SK-N-SH (cell line): ENCODE results near the gene QRFPR. TPM values are rescaled to one million over a fixed set of nuclear protein-coding genes. Genes with fewer than 3 reads are reported as not detected.
"Not testable (repeated sequence)": the region's sequence is repeated elsewhere in the genome, so short reads cannot be mapped to it uniquely, and the experiment has no call there.

Source experiments
- CTCF ChIA-PET: fragments of 300-600, 350-600 bp; formaldehyde crosslinking; extraction: SDS; loops from one replicate; lab custom pipeline; 2021; lab: Yijun Ruan, JAX
- POLR2A ChIA-PET: fragments of 350-600 bp; sonication (Branson Sonifier 250); formaldehyde crosslinking; extraction: SDS; loops from one replicate; lab custom pipeline; 2020; ENCODE audit warnings: antibody characterized with exemption, inconsistent platforms; lab: Yijun Ruan, JAX
- DNase-seq: peaks from one replicate; pipeline ENCODE4 v3.0.0; 2012
- H2AFZ ChIP-seq: fragments of 200-600 bp; sonication (generic); 2 replicates; pipeline ENCODE4 v1.8.1; 2016; ENCODE audit warnings: antibody characterized with exemption, mild to moderate bottlenecking, low read depth
- H3F3A ChIP-seq: fragments of 200-600 bp; sonication (generic); replicated peaks from 2 replicates; pipeline ENCODE3; 2016; ENCODE audit warnings: antibody characterized with exemption, mild to moderate bottlenecking; ENCODE audit not compliant: insufficient read depth
- H3K27ac ChIP-seq, 2 experiments: fragments of 200-500 bp in 1 of 2; fragments of 200-600 bp in 1 of 2; sonication (Bioruptor generic) in 1 of 2; sonication (generic), shearing (Covaris generic) in 1 of 2; 2 replicates each; pipeline versions ENCODE4 v1.5.1 to v1.6.1; 2014 to 2016; ENCODE audit warnings: low read depth in 2 of 2, inconsistent platforms in 1 of 2, low read length in 1 of 2, mild to moderate bottlenecking in 1 of 2, mixed read lengths in 1 of 2
- H3K27me3 ChIP-seq: fragments of 200-600 bp; sonication (generic), shearing (Covaris generic); 2 replicates; pipeline ENCODE4 v1.6.1; 2016; ENCODE audit warnings: mixed run types; ENCODE audit not compliant: insufficient read depth
- H3K36me3 ChIP-seq, 2 experiments: fragments of 200-500 bp in 1 of 2; fragments of 200-600 bp in 1 of 2; sonication (Bioruptor generic) in 1 of 2; sonication (generic) in 1 of 2; replicated peaks in 1 of 2; 2 replicates each; pipeline versions ENCODE3 to v1.5.1; 2014 to 2016; ENCODE audit warnings: low read length in 1 of 2, mild to moderate bottlenecking in 1 of 2; ENCODE audit not compliant: insufficient read depth in 2 of 2, control insufficient read depth in 1 of 2
- H3K4me1 ChIP-seq, 2 experiments: fragments of 200-500 bp in 1 of 2; fragments of 200-600 bp in 1 of 2; sonication (Bioruptor generic) in 1 of 2; sonication (generic), shearing (Covaris generic) in 1 of 2; 2 replicates each; pipeline versions ENCODE4 v1.5.1 to v1.6.1; 2014 to 2016; ENCODE audit warnings: low read depth in 1 of 2, low read length in 1 of 2, mixed run types in 1 of 2; ENCODE audit not compliant: insufficient read depth in 2 of 2, control insufficient read depth in 1 of 2
- H3K4me2 ChIP-seq: fragments of 200-600 bp; sonication (generic), shearing (Covaris generic); 2 replicates; pipeline ENCODE4 v1.6.1; 2017; ENCODE audit warnings: mixed run types
- H3K4me3 ChIP-seq, 2 experiments: fragments of 200-500 bp in 1 of 2; fragments of 200-600 bp in 1 of 2; sonication (Bioruptor generic) in 1 of 2; sonication (generic), shearing (Covaris generic) in 1 of 2; 2 replicates each; pipeline versions ENCODE4 v1.5.1 to v1.8.1; 2014 to 2016; ENCODE audit warnings: low read depth in 2 of 2, inconsistent platforms in 1 of 2, low read length in 1 of 2, mild to moderate bottlenecking in 1 of 2, mixed read lengths in 1 of 2, moderate library complexity in 1 of 2
- H3K79me2 ChIP-seq: fragments of 200-600 bp; sonication (generic); 2 replicates; pipeline ENCODE4 v1.8.1; 2017; ENCODE audit warnings: mild to moderate bottlenecking; ENCODE audit not compliant: insufficient read depth
- H3K9ac ChIP-seq: fragments of 200-600 bp; sonication (generic); 2 replicates; pipeline ENCODE4 v1.6.1; 2017; ENCODE audit warnings: mixed run types
- H3K9me2 ChIP-seq: fragments of 200-600 bp; sonication (generic); 2 replicates; pipeline ENCODE4 v1.6.1; 2017; ENCODE audit warnings: mixed run types
- H3K9me3 ChIP-seq: fragments of 200-600 bp; sonication (generic); 2 replicates; pipeline ENCODE4 v1.6.1; 2017; ENCODE audit warnings: mixed run types, mild to moderate bottlenecking, moderate library complexity
- H4K20me1 ChIP-seq: fragments of 200-600 bp; sonication (generic); 2 replicates; pipeline ENCODE4 v1.6.1; 2017; ENCODE audit warnings: mild to moderate bottlenecking, mixed run types; ENCODE audit not compliant: insufficient read depth
- CHD2 ChIP-seq: fragments of 150-350 bp; IDR thresholded peaks from 2 replicates; pipeline ENCODE4 v1.6.1; 2018; ENCODE audit warnings: low read length; ENCODE audit not compliant: partially characterized antibody
- ELF1 ChIP-seq: IDR thresholded peaks from 2 replicates; pipeline ENCODE4 v1.4.0; 2012
- EZH2phosphoT487 ChIP-seq: fragments of 200-600 bp; sonication (generic); IDR thresholded peaks from 2 replicates; pipeline ENCODE4 v1.6.1; 2017; ENCODE audit warnings: low read depth, mixed run types, mild to moderate bottlenecking, antibody characterized with exemption, moderate library complexity, borderline replicate concordance
- FOSL2 ChIP-seq: IDR thresholded peaks from 2 replicates; pipeline ENCODE4 v1.4.0; 2012; ENCODE audit warnings: low read depth, mild to moderate bottlenecking, moderate library complexity, borderline replicate concordance
- GATA2 ChIP-seq: sonication (generic); formaldehyde crosslinking; IDR thresholded peaks from 2 replicates; pipeline ENCODE4 v1.5.0; 2020; ENCODE audit warnings: mild to moderate bottlenecking, missing genetic modification reagents
- JUND ChIP-seq: IDR thresholded peaks from 2 replicates; pipeline ENCODE4 v1.4.0; 2012
- MXI1 ChIP-seq: IDR thresholded peaks from 2 replicates; pipeline ENCODE4 v1.6.1; 2012; ENCODE audit warnings: mild to moderate bottlenecking, low read depth, low read length, improper control_type of control experiment
- NFIC ChIP-seq: IDR thresholded peaks from 2 replicates; pipeline ENCODE4 v1.4.0; 2012; ENCODE audit warnings: borderline replicate concordance
- RAD21 ChIP-seq: IDR thresholded peaks from 2 replicates; pipeline ENCODE4 v1.6.1; 2012; ENCODE audit warnings: mild to moderate bottlenecking, low read length
- RFX5 ChIP-seq: IDR thresholded peaks from 2 replicates; pipeline ENCODE4 v1.6.1; 2012; ENCODE audit warnings: mild to moderate bottlenecking, improper control_type of control experiment, low read length
- TAF1 ChIP-seq: IDR thresholded peaks from 2 replicates; pipeline ENCODE4 v1.6.1; 2012; ENCODE audit warnings: low read depth, mild to moderate bottlenecking, low read length, moderate library complexity, borderline replicate concordance
- WGBS: methylation state at CpG from one replicate; pipeline ENCODE4 v1.1.6; 2017; ENCODE audit warnings: low lambda C conversion rate; 5-methylcytosine and 5-hydroxymethylcytosine counted together
- polyA plus RNA-seq, 3 experiments: library from polyadenylated mRNA; depleted of rRNA; stranded (reverse); fragments of >200 nt; gene quantifications; 2 replicates each; pipeline ENCODE4 v1.2.3, GENCODE V29; 2012
- TF ChIP-seq, protein P1 (sequence below): fragments of 200-600 bp; sonication (generic); IDR thresholded peaks from 2 replicates; pipeline ENCODE4 v1.6.1; 2017; ENCODE audit warnings: antibody characterized with exemption, mild to moderate bottlenecking, moderate library complexity
- TF ChIP-seq, protein P2 (sequence below): IDR thresholded peaks from 2 replicates; pipeline ENCODE4; 2012
- TF ChIP-seq, protein P3 (sequence below): IDR thresholded peaks from 2 replicates; pipeline ENCODE4 v1.6.1; 2012; ENCODE audit warnings: mild to moderate bottlenecking, low read depth, low read length, moderate library complexity
- TF ChIP-seq, protein P4 (sequence below): fragments of 150-350 bp; IDR thresholded peaks from 2 replicates; pipeline ENCODE4 v1.6.1; 2016; ENCODE audit warnings: mild to moderate bottlenecking, low read depth, low read length

QRFPR gene
- polyA plus RNA-seq, 1 of the 3 experiments (the other 2 are of a cell fraction): not detected

DNA sequence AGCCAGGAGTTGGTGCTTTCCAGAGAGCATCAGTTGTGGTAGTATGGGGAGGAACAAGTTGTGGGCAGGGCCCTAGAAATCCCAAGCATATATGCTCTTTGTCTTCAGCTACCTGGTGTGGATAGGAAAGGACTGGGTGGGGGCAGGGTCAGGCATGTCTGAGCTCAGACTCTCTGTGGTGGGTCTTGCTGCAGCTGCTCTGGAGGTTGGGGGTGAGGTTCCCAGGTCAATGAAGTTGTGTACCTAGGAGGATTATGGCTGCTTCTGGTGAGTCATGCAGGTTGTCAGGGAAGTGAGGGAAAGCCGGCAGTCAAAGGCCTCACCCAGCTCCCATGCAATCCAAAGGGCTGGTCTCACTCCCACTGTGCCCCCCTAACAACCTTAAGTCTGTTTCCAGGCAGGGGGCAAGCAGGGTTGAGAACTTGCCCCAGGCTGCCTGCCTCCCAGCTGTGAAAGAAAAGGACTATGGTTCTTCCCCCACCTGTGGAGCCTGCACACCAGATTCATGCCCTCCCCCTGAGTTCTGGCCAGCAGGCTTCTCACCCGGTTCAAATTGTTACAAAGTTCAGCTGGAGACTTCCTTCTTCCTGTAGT, 30.4 kb upstream of the QRFPR start:
- WGBS: 6% methylated on average over 2 of the region's 2 CpGs
- H3K27me3 ChIP-seq: no peaks in the 10 kb centered on the region
- no peak overlapping the region for H3K4me3 ChIP-seq
- POLR2A ChIA-PET: no interaction called here
- CTCF ChIA-PET: no interaction called here
- no peaks in the 10 kb centered on the region for H3F3A ChIP-seq
- no peaks in the 10 kb centered on the region for H3K79me2 ChIP-seq
- H4K20me1 ChIP-seq: no peaks in the 10 kb centered on the region
- no peak overlapping the region for H2AFZ ChIP-seq
- no peaks in the 10 kb centered on the region for H3K9me2 ChIP-seq
- H3K36me3 ChIP-seq: no peaks in the 10 kb centered on the region
- TF ChIP-seq, protein P1, sequence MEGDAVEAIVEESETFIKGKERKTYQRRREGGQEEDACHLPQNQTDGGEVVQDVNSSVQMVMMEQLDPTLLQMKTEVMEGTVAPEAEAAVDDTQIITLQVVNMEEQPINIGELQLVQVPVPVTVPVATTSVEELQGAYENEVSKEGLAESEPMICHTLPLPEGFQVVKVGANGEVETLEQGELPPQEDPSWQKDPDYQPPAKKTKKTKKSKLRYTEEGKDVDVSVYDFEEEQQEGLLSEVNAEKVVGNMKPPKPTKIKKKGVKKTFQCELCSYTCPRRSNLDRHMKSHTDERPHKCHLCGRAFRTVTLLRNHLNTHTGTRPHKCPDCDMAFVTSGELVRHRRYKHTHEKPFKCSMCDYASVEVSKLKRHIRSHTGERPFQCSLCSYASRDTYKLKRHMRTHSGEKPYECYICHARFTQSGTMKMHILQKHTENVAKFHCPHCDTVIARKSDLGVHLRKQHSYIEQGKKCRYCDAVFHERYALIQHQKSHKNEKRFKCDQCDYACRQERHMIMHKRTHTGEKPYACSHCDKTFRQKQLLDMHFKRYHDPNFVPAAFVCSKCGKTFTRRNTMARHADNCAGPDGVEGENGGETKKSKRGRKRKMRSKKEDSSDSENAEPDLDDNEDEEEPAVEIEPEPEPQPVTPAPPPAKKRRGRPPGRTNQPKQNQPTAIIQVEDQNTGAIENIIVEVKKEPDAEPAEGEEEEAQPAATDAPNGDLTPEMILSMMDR: no peak
- TF ChIP-seq, protein P2, sequence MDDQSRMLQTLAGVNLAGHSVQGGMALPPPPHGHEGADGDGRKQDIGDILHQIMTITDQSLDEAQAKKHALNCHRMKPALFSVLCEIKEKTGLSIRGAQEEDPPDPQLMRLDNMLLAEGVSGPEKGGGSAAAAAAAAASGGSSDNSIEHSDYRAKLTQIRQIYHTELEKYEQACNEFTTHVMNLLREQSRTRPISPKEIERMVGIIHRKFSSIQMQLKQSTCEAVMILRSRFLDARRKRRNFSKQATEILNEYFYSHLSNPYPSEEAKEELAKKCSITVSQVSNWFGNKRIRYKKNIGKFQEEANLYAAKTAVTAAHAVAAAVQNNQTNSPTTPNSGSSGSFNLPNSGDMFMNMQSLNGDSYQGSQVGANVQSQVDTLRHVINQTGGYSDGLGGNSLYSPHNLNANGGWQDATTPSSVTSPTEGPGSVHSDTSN: no peak
- TF ChIP-seq NFIC: no peak
- no peak for TF ChIP-seq RFX5
- TF ChIP-seq FOSL2: no peak
- no peaks in the 10 kb centered on the region for H3K9me3 ChIP-seq
- H3K27ac ChIP-seq: no peak overlapping the region
- H3K4me2 ChIP-seq: no peak overlapping the region
- no peaks in the 10 kb centered on the region for H3K4me1 ChIP-seq
- H3K9ac ChIP-seq: no peak overlapping the region
- DNase-seq: no peak

DNA sequence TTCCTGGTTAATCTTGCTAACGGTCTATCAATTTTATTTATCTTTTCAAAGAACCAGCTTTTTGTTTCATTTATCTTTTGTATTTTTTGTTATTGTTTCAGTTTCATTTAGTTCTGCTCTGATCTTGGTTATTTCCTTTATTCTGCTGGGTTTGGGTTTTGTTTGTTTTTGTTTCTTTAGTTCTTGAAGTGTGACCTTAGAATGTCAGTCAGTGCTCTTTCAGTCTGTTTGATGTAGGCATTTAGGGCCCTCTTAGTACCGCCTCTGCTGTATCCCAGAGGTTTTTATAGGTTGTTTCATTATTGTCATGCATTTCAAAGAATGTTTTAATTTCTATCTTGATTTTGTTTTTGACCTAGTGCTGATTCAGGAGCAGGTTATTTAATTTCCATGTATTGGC, 27.7 kb upstream of the QRFPR start:
- DNase-seq, CTCF ChIA-PET, H3K36me3 ChIP-seq, H3K9me3 ChIP-seq, H3K27ac ChIP-seq, H3K9ac ChIP-seq, H3K4me2 ChIP-seq, H3K79me2 ChIP-seq, H3K4me1 ChIP-seq, H3F3A ChIP-seq, POLR2A ChIA-PET, H4K20me1 ChIP-seq, H3K27me3 ChIP-seq, H3K9me2 ChIP-seq, H2AFZ ChIP-seq, H3K4me3 ChIP-seq: not testable (repeated sequence)
- 2% methylated on average over 2 of the region's 2 CpGs for WGBS

DNA sequence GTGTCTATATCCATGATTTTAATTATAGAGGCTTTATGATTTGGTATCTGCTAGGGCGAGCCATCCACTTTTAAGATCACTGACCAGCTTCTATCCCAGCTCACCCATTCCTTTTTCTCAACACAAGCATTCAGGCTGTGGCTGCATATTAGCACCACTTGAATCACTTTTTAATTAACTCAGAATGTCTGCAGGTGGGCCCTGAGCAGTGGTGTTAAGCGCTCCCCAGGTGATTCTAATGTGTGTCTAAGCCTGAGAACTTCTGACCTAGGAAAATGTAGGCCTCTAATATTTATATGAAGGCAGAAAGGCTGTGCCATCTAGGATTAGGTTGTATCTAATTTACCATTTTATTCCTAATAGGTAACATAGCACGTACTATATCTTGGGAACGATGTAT, 19.8 kb upstream of the QRFPR start:
- Histone ChIP-seq H3K9ac (no peak overlapping the region), H3K4me2 (no peak overlapping the region), H3K9me2 (no peaks in the 10 kb centered on the region), H3F3A (no peaks in the 10 kb centered on the region), H4K20me1 (no peaks in the 10 kb centered on the region), H3K79me2 (no peaks in the 10 kb centered on the region), H3K36me3 (no peaks in the 10 kb centered on the region), H3K4me1 (no peaks in the 10 kb centered on the region), H3K4me3 (no peak overlapping the region), H3K9me3 (no peaks in the 10 kb centered on the region), H3K27ac (no peak overlapping the region), H2AFZ (no peak overlapping the region), H3K27me3 (no peaks in the 10 kb centered on the region; the same call in 1 of the 2 replicates)
- 5% methylated on average over 4 of the region's 4 CpGs for WGBS
- no peak for DNase-seq
- ChIA-PET POLR2A (no interaction called here), CTCF (no interaction called here)
- TF ChIP-seq CHD2 (no peak), RFX5 (no peak), MXI1 (no peak), ELF1 (no peak), RAD21 (no peak), GATA2 (CRISPR knock-in tag) (no peak), TAF1 (no peak), EZH2phosphoT487 (no peak), JUND (no peak)
- TF ChIP-seq, protein P3, sequence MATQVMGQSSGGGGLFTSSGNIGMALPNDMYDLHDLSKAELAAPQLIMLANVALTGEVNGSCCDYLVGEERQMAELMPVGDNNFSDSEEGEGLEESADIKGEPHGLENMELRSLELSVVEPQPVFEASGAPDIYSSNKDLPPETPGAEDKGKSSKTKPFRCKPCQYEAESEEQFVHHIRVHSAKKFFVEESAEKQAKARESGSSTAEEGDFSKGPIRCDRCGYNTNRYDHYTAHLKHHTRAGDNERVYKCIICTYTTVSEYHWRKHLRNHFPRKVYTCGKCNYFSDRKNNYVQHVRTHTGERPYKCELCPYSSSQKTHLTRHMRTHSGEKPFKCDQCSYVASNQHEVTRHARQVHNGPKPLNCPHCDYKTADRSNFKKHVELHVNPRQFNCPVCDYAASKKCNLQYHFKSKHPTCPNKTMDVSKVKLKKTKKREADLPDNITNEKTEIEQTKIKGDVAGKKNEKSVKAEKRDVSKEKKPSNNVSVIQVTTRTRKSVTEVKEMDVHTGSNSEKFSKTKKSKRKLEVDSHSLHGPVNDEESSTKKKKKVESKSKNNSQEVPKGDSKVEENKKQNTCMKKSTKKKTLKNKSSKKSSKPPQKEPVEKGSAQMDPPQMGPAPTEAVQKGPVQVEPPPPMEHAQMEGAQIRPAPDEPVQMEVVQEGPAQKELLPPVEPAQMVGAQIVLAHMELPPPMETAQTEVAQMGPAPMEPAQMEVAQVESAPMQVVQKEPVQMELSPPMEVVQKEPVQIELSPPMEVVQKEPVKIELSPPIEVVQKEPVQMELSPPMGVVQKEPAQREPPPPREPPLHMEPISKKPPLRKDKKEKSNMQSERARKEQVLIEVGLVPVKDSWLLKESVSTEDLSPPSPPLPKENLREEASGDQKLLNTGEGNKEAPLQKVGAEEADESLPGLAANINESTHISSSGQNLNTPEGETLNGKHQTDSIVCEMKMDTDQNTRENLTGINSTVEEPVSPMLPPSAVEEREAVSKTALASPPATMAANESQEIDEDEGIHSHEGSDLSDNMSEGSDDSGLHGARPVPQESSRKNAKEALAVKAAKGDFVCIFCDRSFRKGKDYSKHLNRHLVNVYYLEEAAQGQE: no peak
- TF ChIP-seq, protein P4, sequence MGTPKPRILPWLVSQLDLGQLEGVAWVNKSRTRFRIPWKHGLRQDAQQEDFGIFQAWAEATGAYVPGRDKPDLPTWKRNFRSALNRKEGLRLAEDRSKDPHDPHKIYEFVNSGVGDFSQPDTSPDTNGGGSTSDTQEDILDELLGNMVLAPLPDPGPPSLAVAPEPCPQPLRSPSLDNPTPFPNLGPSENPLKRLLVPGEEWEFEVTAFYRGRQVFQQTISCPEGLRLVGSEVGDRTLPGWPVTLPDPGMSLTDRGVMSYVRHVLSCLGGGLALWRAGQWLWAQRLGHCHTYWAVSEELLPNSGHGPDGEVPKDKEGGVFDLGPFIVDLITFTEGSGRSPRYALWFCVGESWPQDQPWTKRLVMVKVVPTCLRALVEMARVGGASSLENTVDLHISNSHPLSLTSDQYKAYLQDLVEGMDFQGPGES: no peak
